HEK293 (cell line): ENCODE data around the gene PCBP1.

Source experiments
- CTCF ChIA-PET: fragments of 350-600 bp; formaldehyde crosslinking; extraction: SDS; loops from one replicate; lab custom pipeline; 2021; ENCODE audit warnings: antibody characterized with exemption; lab: Yijun Ruan, JAX
- POLR2A ChIA-PET: fragments of 300-600 bp; formaldehyde crosslinking; extraction: SDS; loops from one replicate; lab custom pipeline; 2020; ENCODE audit warnings: antibody characterized with exemption, inconsistent platforms; lab: Yijun Ruan, JAX
- H3K27ac ChIP-seq: fragments of 200-500 bp; sonication (Bioruptor generic); 2 replicates; pipeline ENCODE4 v1.5.1; 2014; ENCODE audit warnings: low read depth, low read length, control low read depth, inconsistent platforms; ENCODE audit errors: extremely low read depth
- H3K36me3 ChIP-seq, 2 experiments: fragments of 200-500 bp in 1 of 2; sonication (Bioruptor generic) in 1 of 2; 1 replicate in 1 of 2; 2 replicates in 1 of 2; pipeline ENCODE4 v1.5.1; 2014 to 2017; ENCODE audit warnings: inconsistent platforms in 2 of 2, low read length in 2 of 2; ENCODE audit not compliant: control insufficient read depth in 2 of 2, insufficient read depth in 1 of 2
- H3K4me1 ChIP-seq: fragments of 200-500 bp; sonication (Bioruptor generic); 2 replicates; pipeline ENCODE4 v1.5.1; 2014; ENCODE audit warnings: mild to moderate bottlenecking, low read length, inconsistent platforms; ENCODE audit not compliant: control insufficient read depth, insufficient read depth
- H3K4me3 ChIP-seq: 2 replicates; pipeline ENCODE4 v1.5.1; 2011; ENCODE audit warnings: low read depth, mild to moderate bottlenecking, control low read depth, low read length, moderate library complexity
- H3K9me3 ChIP-seq: fragments of 200-500 bp; sonication (Bioruptor generic); 2 replicates; pipeline ENCODE4 v1.5.1; 2014; ENCODE audit warnings: low read depth, low read length, inconsistent platforms; ENCODE audit not compliant: control insufficient read depth, insufficient read depth
- GLIS1 ChIP-seq: fragments of 450-650 bp; formaldehyde crosslinking; IDR thresholded peaks from 2 replicates; pipeline ENCODE4 v1.5.1; 2016; ENCODE audit warnings: missing biosample characterization, missing genetic modification characterization
- KLF16 ChIP-seq: fragments of 450-650 bp; formaldehyde crosslinking; IDR thresholded peaks from 2 replicates; pipeline ENCODE4 v1.5.1; 2017; ENCODE audit warnings: missing biosample characterization, missing genetic modification characterization
- KLF8 ChIP-seq: fragments of 450-650 bp; formaldehyde crosslinking; IDR thresholded peaks from 2 replicates; pipeline ENCODE4 v1.5.1; 2016; ENCODE audit warnings: missing biosample characterization, missing genetic modification characterization
- PRDM1 ChIP-seq: fragments of 450-650 bp; formaldehyde crosslinking; IDR thresholded peaks from 2 replicates; pipeline ENCODE4; 2016; ENCODE audit warnings: missing biosample characterization, missing genetic modification characterization
- YY1 ChIP-seq: fragments of 450-650 bp; formaldehyde crosslinking; IDR thresholded peaks from 2 replicates; pipeline ENCODE4 v1.5.1; 2018; ENCODE audit warnings: missing biosample characterization, missing genetic modification characterization
- ZEB2 ChIP-seq: fragments of 450-650 bp; formaldehyde crosslinking; IDR thresholded peaks from 2 replicates; pipeline ENCODE4 v1.5.1; 2016; ENCODE audit warnings: missing biosample characterization, missing genetic modification characterization
- ZFP37 ChIP-seq: fragments of 450-650 bp; formaldehyde crosslinking; IDR thresholded peaks from 2 replicates; pipeline ENCODE4 v1.5.1; 2016; ENCODE audit warnings: missing biosample characterization, missing genetic modification characterization
- ZNF37A ChIP-seq: fragments of 450-650 bp; IDR thresholded peaks from 2 replicates; pipeline ENCODE4 v1.5.1; 2018; ENCODE audit warnings: missing biosample characterization, missing genetic modification characterization
- ZNF391 ChIP-seq: fragments of 450-650 bp; formaldehyde crosslinking; IDR thresholded peaks from 2 replicates; pipeline ENCODE4 v1.5.1; 2016; ENCODE audit warnings: low read depth, missing biosample characterization, missing genetic modification characterization, borderline replicate concordance
- ZNF510 ChIP-seq: fragments of 450-650 bp; formaldehyde crosslinking; IDR thresholded peaks from 2 replicates; pipeline ENCODE4 v1.5.1; 2018; ENCODE audit warnings: mild to moderate bottlenecking, missing genetic modification characterization, missing biosample characterization; ENCODE audit not compliant: insufficient replicate concordance
- ZNF530 ChIP-seq: fragments of 450-650 bp; formaldehyde crosslinking; IDR thresholded peaks from 2 replicates; pipeline ENCODE4 v1.5.1; 2016; ENCODE audit warnings: low read depth, missing biosample characterization, missing genetic modification characterization
- ZNF791 ChIP-seq: fragments of 450-650 bp; formaldehyde crosslinking; IDR thresholded peaks from 2 replicates; pipeline ENCODE4 v1.5.1; 2016; ENCODE audit warnings: missing biosample characterization, missing genetic modification characterization
- ZSCAN23 ChIP-seq: fragments of 450-650 bp; formaldehyde crosslinking; IDR thresholded peaks from 2 replicates; pipeline ENCODE4 v1.5.1; 2016; ENCODE audit warnings: missing biosample characterization, missing genetic modification characterization
- ZXDB ChIP-seq: fragments of 450-650 bp; formaldehyde crosslinking; IDR thresholded peaks from 2 replicates; pipeline ENCODE4 v1.5.1; 2016; ENCODE audit warnings: missing biosample characterization, missing genetic modification characterization
- TF ChIP-seq, protein P1 (sequence below): fragments of 450-650 bp; formaldehyde crosslinking; IDR thresholded peaks from 2 replicates; pipeline ENCODE4 v1.5.1; 2017; ENCODE audit warnings: missing biosample characterization, missing genetic modification characterization
- TF ChIP-seq, protein P2 (sequence below): fragments of 450-650 bp; formaldehyde crosslinking; IDR thresholded peaks from 2 replicates; pipeline ENCODE4 v1.5.1; 2016; ENCODE audit warnings: missing biosample characterization, missing genetic modification characterization
- TF ChIP-seq, protein P3 (sequence below): fragments of 450-650 bp; formaldehyde crosslinking; IDR thresholded peaks from 2 replicates; pipeline ENCODE4 v1.5.1; 2016; ENCODE audit warnings: missing biosample characterization, missing genetic modification characterization
- TF ChIP-seq, protein P4 (sequence below): fragments of 450-650 bp; formaldehyde crosslinking; conservative IDR thresholded peaks from 2 replicates; pipeline ENCODE4 v1.5.1; 2016; ENCODE audit warnings: low read depth, missing biosample characterization, missing genetic modification characterization
- TF ChIP-seq, protein P5 (sequence below): fragments of 450-650 bp; formaldehyde crosslinking; optimal IDR thresholded peaks from 2 replicates; pipeline ENCODE3; 2016; ENCODE audit warnings: missing biosample characterization, mild to moderate bottlenecking, missing genetic modification characterization
- TF ChIP-seq, protein P6 (sequence below): fragments of 450-650 bp; formaldehyde crosslinking; IDR thresholded peaks from 2 replicates; pipeline ENCODE4 v1.5.1; 2016; ENCODE audit warnings: missing biosample characterization, missing genetic modification characterization, borderline replicate concordance
- TF ChIP-seq, protein P7 (sequence below): fragments of 450-650 bp; formaldehyde crosslinking; IDR thresholded peaks from 2 replicates; pipeline ENCODE4 v1.5.1; 2017; ENCODE audit warnings: missing biosample characterization, missing genetic modification characterization

The PCBP1 gene

DNA sequence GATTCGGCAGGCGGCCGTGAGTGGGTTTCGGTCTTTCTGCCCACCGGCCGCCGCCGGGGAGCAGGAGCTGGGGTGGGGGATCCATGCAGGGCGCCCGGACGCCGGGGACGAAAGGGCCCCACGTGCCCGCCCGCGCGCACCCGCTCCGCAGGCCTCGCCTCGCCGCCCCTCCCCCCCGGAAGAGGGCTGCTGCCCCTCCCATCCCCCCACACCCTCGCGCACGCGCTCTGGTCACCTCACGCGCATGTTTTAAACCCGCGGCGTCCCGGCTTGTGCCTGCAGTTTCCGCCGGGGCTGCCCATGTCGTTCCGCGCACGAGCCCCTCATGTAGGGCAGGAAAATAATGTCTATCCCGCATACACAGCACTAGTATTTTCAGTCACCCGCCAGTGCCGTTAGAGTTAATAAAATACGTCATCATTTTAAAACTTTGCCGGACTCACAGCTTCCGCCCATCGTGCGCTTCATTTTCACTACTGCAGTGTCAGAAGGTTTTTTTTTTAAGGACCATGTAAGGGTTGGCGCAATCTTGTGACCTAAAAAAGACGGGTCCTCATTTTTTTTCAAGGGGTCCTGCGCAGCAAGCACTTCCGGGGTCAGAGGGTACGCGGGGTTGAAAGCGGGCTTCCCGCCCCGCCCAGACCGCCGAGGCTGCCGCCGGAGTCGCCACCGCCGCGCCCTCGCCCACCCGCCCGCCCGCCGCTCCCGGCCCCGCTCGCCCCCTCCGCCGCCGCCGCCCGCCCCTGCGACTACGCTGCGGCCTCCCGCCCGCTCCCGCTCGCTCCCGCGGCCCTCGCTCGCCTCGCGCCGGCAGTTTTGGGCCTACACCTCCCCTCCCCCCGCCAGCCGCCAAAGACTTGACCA, at the start of gene PCBP1:
Gene PCBP1, plus strand, starts transcription at position 640 of the 864 bp plus-strand sequence. CDS start 267 bp downstream, outside the sequence.
- ChIA-PET POLR2A (interaction anchor here (0.6 to 5.9 kb wide), 9 partner anchors 21 to 362 kb away, joined by 3 to 56 read pairs (median 4); partner anchors contain the start of genes C2orf42 and MXD1), CTCF (interaction anchor here (1.0 to 1.2 kb wide), 2 partner anchors 18 to 175 kb away, joined by 3 read pairs; no protein-coding TSS in a partner anchor)
- Histone ChIP-seq H3K27ac (peak within 1 kb of the TSS; percentile 100), H3K4me3 (peak within 1 kb of the TSS; percentile 70), H3K9me3 (no peaks in the 10 kb centered on the region), H3K36me3 (peaks cover 5 to 54% of the 10 kb centered on the region in 2 experiments), H3K4me1 (peaks cover 11% of the 10 kb centered on the region)
- no peak for TF ChIP-seq ZNF391 (tag by site-specific recombination)
- TF ChIP-seq, protein P1, sequence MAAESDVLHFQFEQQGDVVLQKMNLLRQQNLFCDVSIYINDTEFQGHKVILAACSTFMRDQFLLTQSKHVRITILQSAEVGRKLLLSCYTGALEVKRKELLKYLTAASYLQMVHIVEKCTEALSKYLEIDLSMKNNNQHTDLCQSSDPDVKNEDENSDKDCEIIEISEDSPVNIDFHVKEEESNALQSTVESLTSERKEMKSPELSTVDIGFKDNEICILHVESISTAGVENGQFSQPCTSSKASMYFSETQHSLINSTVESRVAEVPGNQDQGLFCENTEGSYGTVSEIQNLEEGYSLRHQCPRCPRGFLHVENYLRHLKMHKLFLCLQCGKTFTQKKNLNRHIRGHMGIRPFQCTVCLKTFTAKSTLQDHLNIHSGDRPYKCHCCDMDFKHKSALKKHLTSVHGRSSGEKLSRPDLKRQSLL (tag by site-specific recombination), result no peak
- TF ChIP-seq PRDM1 (tag by site-specific recombination), result no peak
- peak; percentile 41; the same call in 1 of the 2 replicates for TF ChIP-seq ZNF791
- TF ChIP-seq, protein P2, sequence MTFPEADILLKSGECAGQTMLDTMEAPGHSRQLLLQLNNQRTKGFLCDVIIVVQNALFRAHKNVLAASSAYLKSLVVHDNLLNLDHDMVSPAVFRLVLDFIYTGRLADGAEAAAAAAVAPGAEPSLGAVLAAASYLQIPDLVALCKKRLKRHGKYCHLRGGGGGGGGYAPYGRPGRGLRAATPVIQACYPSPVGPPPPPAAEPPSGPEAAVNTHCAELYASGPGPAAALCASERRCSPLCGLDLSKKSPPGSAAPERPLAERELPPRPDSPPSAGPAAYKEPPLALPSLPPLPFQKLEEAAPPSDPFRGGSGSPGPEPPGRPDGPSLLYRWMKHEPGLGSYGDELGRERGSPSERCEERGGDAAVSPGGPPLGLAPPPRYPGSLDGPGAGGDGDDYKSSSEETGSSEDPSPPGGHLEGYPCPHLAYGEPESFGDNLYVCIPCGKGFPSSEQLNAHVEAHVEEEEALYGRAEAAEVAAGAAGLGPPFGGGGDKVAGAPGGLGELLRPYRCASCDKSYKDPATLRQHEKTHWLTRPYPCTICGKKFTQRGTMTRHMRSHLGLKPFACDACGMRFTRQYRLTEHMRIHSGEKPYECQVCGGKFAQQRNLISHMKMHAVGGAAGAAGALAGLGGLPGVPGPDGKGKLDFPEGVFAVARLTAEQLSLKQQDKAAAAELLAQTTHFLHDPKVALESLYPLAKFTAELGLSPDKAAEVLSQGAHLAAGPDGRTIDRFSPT, result no peak
- no peak for TF ChIP-seq ZSCAN23 (tag by site-specific recombination)
- TF ChIP-seq, protein P3, sequence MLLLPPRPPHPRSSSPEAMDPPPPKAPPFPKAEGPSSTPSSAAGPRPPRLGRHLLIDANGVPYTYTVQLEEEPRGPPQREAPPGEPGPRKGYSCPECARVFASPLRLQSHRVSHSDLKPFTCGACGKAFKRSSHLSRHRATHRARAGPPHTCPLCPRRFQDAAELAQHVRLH, result peak; percentile 70; the same call in 1 of the 2 replicates
- no peak for TF ChIP-seq ZFP37
- TF ChIP-seq, protein P4, sequence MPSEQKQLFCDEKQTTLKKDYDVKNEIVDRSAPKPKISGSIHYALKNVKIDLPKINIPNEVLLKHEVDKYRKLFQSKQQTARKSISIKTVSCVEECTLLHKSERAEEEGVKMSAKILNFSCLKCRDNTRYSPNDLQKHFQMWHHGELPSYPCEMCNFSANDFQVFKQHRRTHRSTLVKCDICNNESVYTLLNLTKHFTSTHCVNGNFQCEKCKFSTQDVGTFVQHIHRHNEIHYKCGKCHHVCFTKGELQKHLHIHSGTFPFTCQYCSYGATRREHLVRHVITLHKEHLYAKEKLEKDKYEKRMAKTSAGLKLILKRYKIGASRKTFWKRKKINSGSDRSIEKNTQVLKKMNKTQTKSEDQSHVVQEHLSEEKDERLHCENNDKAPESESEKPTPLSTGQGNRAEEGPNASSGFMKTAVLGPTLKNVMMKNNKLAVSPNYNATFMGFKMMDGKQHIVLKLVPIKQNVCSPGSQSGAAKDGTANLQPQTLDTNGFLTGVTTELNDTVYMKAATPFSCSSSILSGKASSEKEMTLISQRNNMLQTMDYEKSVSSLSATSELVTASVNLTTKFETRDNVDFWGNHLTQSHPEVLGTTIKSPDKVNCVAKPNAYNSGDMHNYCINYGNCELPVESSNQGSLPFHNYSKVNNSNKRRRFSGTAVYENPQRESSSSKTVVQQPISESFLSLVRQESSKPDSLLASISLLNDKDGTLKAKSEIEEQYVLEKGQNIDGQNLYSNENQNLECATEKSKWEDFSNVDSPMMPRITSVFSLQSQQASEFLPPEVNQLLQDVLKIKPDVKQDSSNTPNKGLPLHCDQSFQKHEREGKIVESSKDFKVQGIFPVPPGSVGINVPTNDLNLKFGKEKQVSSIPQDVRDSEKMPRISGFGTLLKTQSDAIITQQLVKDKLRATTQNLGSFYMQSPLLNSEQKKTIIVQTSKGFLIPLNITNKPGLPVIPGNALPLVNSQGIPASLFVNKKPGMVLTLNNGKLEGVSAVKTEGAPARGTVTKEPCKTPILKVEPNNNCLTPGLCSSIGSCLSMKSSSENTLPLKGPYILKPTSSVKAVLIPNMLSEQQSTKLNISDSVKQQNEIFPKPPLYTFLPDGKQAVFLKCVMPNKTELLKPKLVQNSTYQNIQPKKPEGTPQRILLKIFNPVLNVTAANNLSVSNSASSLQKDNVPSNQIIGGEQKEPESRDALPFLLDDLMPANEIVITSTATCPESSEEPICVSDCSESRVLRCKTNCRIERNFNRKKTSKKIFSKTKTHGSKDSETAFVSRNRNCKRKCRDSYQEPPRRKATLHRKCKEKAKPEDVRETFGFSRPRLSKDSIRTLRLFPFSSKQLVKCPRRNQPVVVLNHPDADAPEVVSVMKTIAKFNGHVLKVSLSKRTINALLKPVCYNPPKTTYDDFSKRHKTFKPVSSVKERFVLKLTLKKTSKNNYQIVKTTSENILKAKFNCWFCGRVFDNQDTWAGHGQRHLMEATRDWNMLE (tag by site-specific recombination), result peak; percentile 83
- TF ChIP-seq, protein P5, sequence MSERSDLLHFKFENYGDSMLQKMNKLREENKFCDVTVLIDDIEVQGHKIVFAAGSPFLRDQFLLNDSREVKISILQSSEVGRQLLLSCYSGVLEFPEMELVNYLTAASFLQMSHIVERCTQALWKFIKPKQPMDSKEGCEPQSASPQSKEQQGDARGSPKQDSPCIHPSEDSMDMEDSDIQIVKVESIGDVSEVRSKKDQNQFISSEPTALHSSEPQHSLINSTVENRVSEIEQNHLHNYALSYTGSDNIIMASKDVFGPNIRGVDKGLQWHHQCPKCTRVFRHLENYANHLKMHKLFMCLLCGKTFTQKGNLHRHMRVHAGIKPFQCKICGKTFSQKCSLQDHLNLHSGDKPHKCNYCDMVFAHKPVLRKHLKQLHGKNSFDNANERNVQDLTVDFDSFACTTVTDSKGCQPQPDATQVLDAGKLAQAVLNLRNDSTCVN (tag by site-specific recombination), result peak; percentile 43
- 0 out of 2 replicates have a peak, but pooled peaks have one; percentile 10 for TF ChIP-seq ZEB2 (tag by site-specific recombination)
- TF ChIP-seq YY1 (tag by site-specific recombination), result no peak
- no peak for TF ChIP-seq GLIS1 (tag by site-specific recombination)
- TF ChIP-seq ZNF530 (tag by site-specific recombination), result no peak
- TF ChIP-seq KLF16 (tag by site-specific recombination), result peak; percentile 30; the same call in 1 of the 2 replicates
- no peak for TF ChIP-seq ZNF510 (tag by site-specific recombination)
- TF ChIP-seq, protein P6, sequence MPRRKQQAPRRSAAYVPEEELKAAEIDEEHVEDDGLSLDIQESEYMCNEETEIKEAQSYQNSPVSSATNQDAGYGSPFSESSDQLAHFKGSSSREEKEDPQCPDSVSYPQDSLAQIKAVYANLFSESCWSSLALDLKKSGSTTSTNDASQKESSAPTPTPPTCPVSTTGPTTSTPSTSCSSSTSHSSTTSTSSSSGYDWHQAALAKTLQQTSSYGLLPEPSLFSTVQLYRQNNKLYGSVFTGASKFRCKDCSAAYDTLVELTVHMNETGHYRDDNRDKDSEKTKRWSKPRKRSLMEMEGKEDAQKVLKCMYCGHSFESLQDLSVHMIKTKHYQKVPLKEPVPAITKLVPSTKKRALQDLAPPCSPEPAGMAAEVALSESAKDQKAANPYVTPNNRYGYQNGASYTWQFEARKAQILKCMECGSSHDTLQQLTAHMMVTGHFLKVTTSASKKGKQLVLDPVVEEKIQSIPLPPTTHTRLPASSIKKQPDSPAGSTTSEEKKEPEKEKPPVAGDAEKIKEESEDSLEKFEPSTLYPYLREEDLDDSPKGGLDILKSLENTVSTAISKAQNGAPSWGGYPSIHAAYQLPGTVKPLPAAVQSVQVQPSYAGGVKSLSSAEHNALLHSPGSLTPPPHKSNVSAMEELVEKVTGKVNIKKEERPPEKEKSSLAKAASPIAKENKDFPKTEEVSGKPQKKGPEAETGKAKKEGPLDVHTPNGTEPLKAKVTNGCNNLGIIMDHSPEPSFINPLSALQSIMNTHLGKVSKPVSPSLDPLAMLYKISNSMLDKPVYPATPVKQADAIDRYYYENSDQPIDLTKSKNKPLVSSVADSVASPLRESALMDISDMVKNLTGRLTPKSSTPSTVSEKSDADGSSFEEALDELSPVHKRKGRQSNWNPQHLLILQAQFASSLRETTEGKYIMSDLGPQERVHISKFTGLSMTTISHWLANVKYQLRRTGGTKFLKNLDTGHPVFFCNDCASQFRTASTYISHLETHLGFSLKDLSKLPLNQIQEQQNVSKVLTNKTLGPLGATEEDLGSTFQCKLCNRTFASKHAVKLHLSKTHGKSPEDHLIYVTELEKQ (tag by site-specific recombination), result no peak
- peak; percentile 25 for TF ChIP-seq KLF8
- peak; percentile 39; the same call in 1 of the 2 replicates for TF ChIP-seq ZXDB (tag by site-specific recombination)
- TF ChIP-seq, protein P7, sequence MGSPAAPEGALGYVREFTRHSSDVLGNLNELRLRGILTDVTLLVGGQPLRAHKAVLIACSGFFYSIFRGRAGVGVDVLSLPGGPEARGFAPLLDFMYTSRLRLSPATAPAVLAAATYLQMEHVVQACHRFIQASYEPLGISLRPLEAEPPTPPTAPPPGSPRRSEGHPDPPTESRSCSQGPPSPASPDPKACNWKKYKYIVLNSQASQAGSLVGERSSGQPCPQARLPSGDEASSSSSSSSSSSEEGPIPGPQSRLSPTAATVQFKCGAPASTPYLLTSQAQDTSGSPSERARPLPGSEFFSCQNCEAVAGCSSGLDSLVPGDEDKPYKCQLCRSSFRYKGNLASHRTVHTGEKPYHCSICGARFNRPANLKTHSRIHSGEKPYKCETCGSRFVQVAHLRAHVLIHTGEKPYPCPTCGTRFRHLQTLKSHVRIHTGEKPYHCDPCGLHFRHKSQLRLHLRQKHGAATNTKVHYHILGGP, result no peak
- TF ChIP-seq ZNF37A (tag by site-specific recombination), result no peak
